ENCODE results near the gene AGRN.
"Not testable (repeated sequence)": the region's sequence is repeated elsewhere in the genome, so short reads cannot be mapped to it uniquely, and the experiment has no call there.

Gene AGRN

GRCh38 chr1:1053682-1054081 lies 33.8 kb downstream of the AGRN start:
- H3K4me3 ChIP-seq (ENCODE audit: low read depth, low read length): no peak overlapping the region
- TF ChIP-seq CTCF (IDR thresholded peaks at IDR 0.05; ENCODE audit: low read depth, low read length, missing control alignments): no peak
- no peak for DNase-seq (ENCODE audit: low read depth)
- in situ Hi-C loops (cut with HindIII; ENCODE audit: low sequenced_read_pairs): no loop called here

- no peak for TF ChIP-seq CTCF (IDR thresholded peaks at IDR 0.05; ENCODE audit: low read depth, low read length, missing control alignments)
- no peak overlapping the region for H3K4me3 ChIP-seq (ENCODE audit: low read depth, low read length)
- in situ Hi-C loops (cut with HindIII; ENCODE audit: low sequenced_read_pairs): no loop called here
- DNase-seq (ENCODE audit: low read depth): no peak
These were observed 34.3 kb downstream of the AGRN start for GRCh38 chr1:1054099-1054700.

- DNase-seq (ENCODE audit: low read depth): no peak
- TF ChIP-seq CTCF (IDR thresholded peaks at IDR 0.05; ENCODE audit: low read depth, low read length, missing control alignments): no peak
- no peak overlapping the region for H3K4me3 ChIP-seq (ENCODE audit: low read depth, low read length)
- in situ Hi-C loops (cut with HindIII; ENCODE audit: low sequenced_read_pairs): no loop called here
These were observed 35.1 kb downstream of the AGRN start for GRCh38 chr1:1054971-1055370.

GRCh38 chr1:1055841-1056736 lies 36.2 kb downstream of the AGRN start:
- TF ChIP-seq CTCF (IDR thresholded peaks at IDR 0.05; ENCODE audit: low read depth, low read length, missing control alignments): no peak
- in situ Hi-C loops (cut with HindIII; ENCODE audit: low sequenced_read_pairs): no loop called here

GRCh38 chr1:1057769-1058087 lies 37.8 kb downstream of the AGRN start:
- in situ Hi-C loops (cut with HindIII; ENCODE audit: low sequenced_read_pairs); H3K4me3 ChIP-seq (ENCODE audit: low read depth, low read length); DNase-seq (ENCODE audit: low read depth): not testable (repeated sequence)

More at GRCh38 chr1:1055841-1056736, 36.2 kb downstream of the AGRN start:
- H3K4me3 ChIP-seq (ENCODE audit: low read depth, low read length): no peak overlapping the region
- no peak for DNase-seq (ENCODE audit: low read depth)

- in situ Hi-C loops (cut with HindIII; ENCODE audit: low sequenced_read_pairs): no loop called here
- no peak for DNase-seq (ENCODE audit: low read depth)
- no peak overlapping the region for H3K4me3 ChIP-seq (ENCODE audit: low read depth, low read length)
- TF ChIP-seq CTCF (IDR thresholded peaks at IDR 0.05; ENCODE audit: low read depth, low read length, missing control alignments): no peak
These were observed 38.4 kb downstream of the AGRN start for GRCh38 chr1:1058088-1058905.

All from astrocyte of the cerebellum (primary cell).